RCC 7860 (cell line): ENCODE results near the gene BRCA1.
"Not testable (repeated sequence)": the region's sequence is repeated elsewhere in the genome, so short reads cannot be mapped to it uniquely, and the experiment has no call there.

Experiments used
- DNase-seq: peaks from one replicate; pipeline ENCODE4 v3.0.0-alpha.2; 2015; ENCODE audit warnings: low spot score
- FAIRE-seq: peaks from 2 replicates; lab custom pipeline; 2012; peaks lifted over from hg19 to GRCh38; lab: Jason Lieb, UNC

The BRCA1 gene

GRCh38 chr17:43134774-43135453, 9.8 kb upstream of the BRCA1 start:
- DNase-seq (no peak), FAIRE-seq (no peak)

GRCh38 chr17:43133439-43133838, 8.3 kb upstream of the BRCA1 start:
- DNase-seq, FAIRE-seq: not testable (repeated sequence)

- DNase-seq = no peak
- FAIRE-seq = no peak
Measured at GRCh38 chr17:43132117-43132516, 7.0 kb upstream of the BRCA1 start.

- no peak for DNase-seq
- no peak for FAIRE-seq
Measured at GRCh38 chr17:43129671-43130010, 4.5 kb upstream of the BRCA1 start.

GRCh38 chr17:43127333-43127876, 2.2 kb upstream of the BRCA1 start:
- DNase-seq, FAIRE-seq: not testable (repeated sequence)

GRCh38 chr17:43126911-43127290, 1.7 kb upstream of the BRCA1 start:
- no peak for FAIRE-seq

GRCh38 chr17:43125967-43126910, 1.1 kb upstream of the BRCA1 start:
- FAIRE-seq (no peak), DNase-seq (no peak)

More at GRCh38 chr17:43126911-43127290, 1.7 kb upstream of the BRCA1 start:
- no peak for DNase-seq

- DNase-seq (no peak), FAIRE-seq (no peak)
Measured at GRCh38 chr17:43118679-43119615, 6.2 kb downstream of the BRCA1 start.

GRCh38 chr17:43114151-43114552, 11.0 kb downstream of the BRCA1 start:
- DNase-seq = no peak
- FAIRE-seq = no peak

- FAIRE-seq (no peak), DNase-seq (no peak)
Measured at GRCh38 chr17:43106552-43106951, 18.6 kb downstream of the BRCA1 start.

- no peak for FAIRE-seq
- DNase-seq = no peak
Measured at GRCh38 chr17:43105146-43105545, 20.0 kb downstream of the BRCA1 start.

GRCh38 chr17:43104665-43105064, 20.5 kb downstream of the BRCA1 start:
- no peak for FAIRE-seq
- no peak for DNase-seq

GRCh38 chr17:43095364-43095763, 29.8 kb downstream of the BRCA1 start:
- not testable (repeated sequence) for FAIRE-seq, DNase-seq

- FAIRE-seq = no peak
- DNase-seq = no peak
Measured at GRCh38 chr17:43094129-43094835, 30.9 kb downstream of the BRCA1 start.

- FAIRE-seq (no peak), DNase-seq (no peak)
Measured at GRCh38 chr17:43092901-43093300, 32.3 kb downstream of the BRCA1 start.

- DNase-seq = no peak
- FAIRE-seq = no peak
Measured at GRCh38 chr17:43090022-43090421, 35.1 kb downstream of the BRCA1 start.

- FAIRE-seq = no peak
- no peak for DNase-seq
Measured at GRCh38 chr17:43085474-43085873, 39.7 kb downstream of the BRCA1 start.

- FAIRE-seq (no peak), DNase-seq (no peak)
Measured at GRCh38 chr17:43079641-43080302, 45.4 kb downstream of the BRCA1 start.

- no peak for DNase-seq
- no peak for FAIRE-seq
Measured at GRCh38 chr17:43074869-43075268, 50.3 kb downstream of the BRCA1 start.

- no peak for DNase-seq
- no peak for FAIRE-seq
Measured at GRCh38 chr17:43070872-43071271, 54.3 kb downstream of the BRCA1 start.
